Peyer's patch (tissue), 4 donors: Measurements from ENCODE around the gene KCTD2.

Experiments used
- CTCF ChIP-seq, 6 experiments: fragments of 450-650 bp in 4 of 6; fragments of 200-600 bp in 2 of 6; sonication (generic) in 1 of 6; IDR thresholded peaks; one replicate each; pipeline ENCODE4 v1.5.1; 2017 to 2019; ENCODE audit warnings: antibody characterized with exemption in 6 of 6, mild to moderate bottlenecking in 3 of 6, moderate library complexity in 1 of 6
- POLR2A ChIP-seq, 2 donors: fragments of 450-650 bp; IDR thresholded peaks; one replicate each; pipeline ENCODE4 v1.5.1; 2017; ENCODE audit warnings: antibody characterized with exemption in 2 of 2, mild to moderate bottlenecking in 2 of 2, moderate library complexity in 2 of 2

- TF ChIP-seq CTCF (IDR thresholded peaks at IDR 0.05) (no peak), POLR2A (IDR thresholded peaks at IDR 0.05) (no peak)
These were observed 13.5 kb downstream of the KCTD2 start for GRCh38 chr17:75060434-75061054.
